A549 (cell line): Measurements from ENCODE around the gene ATP1A2.

Experiments used
- CBX2 ChIP-seq: fragments of 200-600 bp; sonication (generic); IDR thresholded peaks from 2 replicates; pipeline ENCODE4 v1.6.1; 2016; ENCODE audit warnings: low read depth, mild to moderate bottlenecking, borderline replicate concordance
- EHMT2 ChIP-seq: fragments of 200-600 bp; sonication (generic); IDR thresholded peaks from 2 replicates; pipeline ENCODE4 v1.6.1; 2016; ENCODE audit warnings: antibody characterized with exemption, low read depth, mild to moderate bottlenecking, moderate library complexity
- EP300 ChIP-seq, 2 experiments: fragments of >200 bp; sonication (Bioruptor Twin); formaldehyde crosslinking; IDR thresholded peaks; 2 replicates in 1 of 2; 3 replicates in 1 of 2; pipeline ENCODE4 v1.6.1; 2016 to 2017
- HDAC2 ChIP-seq: fragments of 200-600 bp; sonication (generic); IDR thresholded peaks from 2 replicates; pipeline ENCODE4 v1.6.1; 2016
- HES2 ChIP-seq: fragments of >200 bp; sonication (Bioruptor Twin); formaldehyde crosslinking; IDR thresholded peaks from 2 replicates; pipeline ENCODE4 v1.6.1; 2016
- JUN ChIP-seq, 2 experiments: fragments of >200 bp; sonication (Bioruptor Twin); formaldehyde crosslinking; IDR thresholded peaks; 2 replicates in 1 of 2; 3 replicates in 1 of 2; pipeline ENCODE4 v1.6.1; 2016 to 2017
- MAFK ChIP-seq: fragments of 450-650 bp; IDR thresholded peaks from 2 replicates; pipeline ENCODE4 v1.6.1; 2014; ENCODE audit not compliant: partially characterized antibody
- MAX ChIP-seq: IDR thresholded peaks from 2 replicates; pipeline ENCODE4 v1.6.1; 2012
- POLR2A ChIP-seq: IDR thresholded peaks from 2 replicates; pipeline ENCODE4 v1.6.1; 2012; ENCODE audit warnings: mild to moderate bottlenecking, low read length
- RAD21 ChIP-seq, 2 experiments: fragments of >200 bp in 1 of 2; sonication (Bioruptor Twin) in 1 of 2; formaldehyde crosslinking in 1 of 2; IDR thresholded peaks in 1 of 2; conservative IDR thresholded peaks in 1 of 2; 2 replicates in 1 of 2; 3 replicates in 1 of 2; pipeline ENCODE4 v1.6.1; 2012 to 2018; ENCODE audit warnings: inconsistent platforms in 1 of 2
- RCOR1 ChIP-seq: fragments of 150-350 bp; IDR thresholded peaks from 2 replicates; pipeline ENCODE4 v1.6.1; 2014; ENCODE audit warnings: antibody characterized with exemption, low read length, low read depth
- RNF2 ChIP-seq: fragments of 200-600 bp; sonication (generic); IDR thresholded peaks from 2 replicates; pipeline ENCODE4 v1.6.1; 2016; ENCODE audit warnings: low read depth, mild to moderate bottlenecking, antibody characterized with exemption, moderate library complexity, borderline replicate concordance
- SMC3 ChIP-seq: fragments of >200 bp; sonication (Bioruptor Twin); formaldehyde crosslinking; IDR thresholded peaks from 3 replicates; pipeline ENCODE4 v1.6.1; 2018; ENCODE audit warnings: inconsistent platforms
- TF ChIP-seq, protein P1 (sequence below): fragments of >200 bp; sonication (Bioruptor Twin); formaldehyde crosslinking; IDR thresholded peaks from 3 replicates; pipeline ENCODE4 v1.5.1; 2016

GRCh38 chr1:160130939-160131338 is 15.4 kb downstream of the ATP1A2 start:
- TF ChIP-seq, protein P1, sequence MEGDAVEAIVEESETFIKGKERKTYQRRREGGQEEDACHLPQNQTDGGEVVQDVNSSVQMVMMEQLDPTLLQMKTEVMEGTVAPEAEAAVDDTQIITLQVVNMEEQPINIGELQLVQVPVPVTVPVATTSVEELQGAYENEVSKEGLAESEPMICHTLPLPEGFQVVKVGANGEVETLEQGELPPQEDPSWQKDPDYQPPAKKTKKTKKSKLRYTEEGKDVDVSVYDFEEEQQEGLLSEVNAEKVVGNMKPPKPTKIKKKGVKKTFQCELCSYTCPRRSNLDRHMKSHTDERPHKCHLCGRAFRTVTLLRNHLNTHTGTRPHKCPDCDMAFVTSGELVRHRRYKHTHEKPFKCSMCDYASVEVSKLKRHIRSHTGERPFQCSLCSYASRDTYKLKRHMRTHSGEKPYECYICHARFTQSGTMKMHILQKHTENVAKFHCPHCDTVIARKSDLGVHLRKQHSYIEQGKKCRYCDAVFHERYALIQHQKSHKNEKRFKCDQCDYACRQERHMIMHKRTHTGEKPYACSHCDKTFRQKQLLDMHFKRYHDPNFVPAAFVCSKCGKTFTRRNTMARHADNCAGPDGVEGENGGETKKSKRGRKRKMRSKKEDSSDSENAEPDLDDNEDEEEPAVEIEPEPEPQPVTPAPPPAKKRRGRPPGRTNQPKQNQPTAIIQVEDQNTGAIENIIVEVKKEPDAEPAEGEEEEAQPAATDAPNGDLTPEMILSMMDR, result no peak
- TF ChIP-seq EHMT2 (no peak), JUN (IDR thresholded peaks at IDR 0.05) (no peak), POLR2A (no peak), EP300 (IDR thresholded peaks at IDR 0.05) (no peak), RCOR1 (no peak), HES2 (no peak), RNF2 (no peak), SMC3 (no peak), RAD21 (conservative IDR thresholded peaks at IDR 0.05 in 1 of 2, IDR thresholded peaks at IDR 0.05 in 1 of 2) (no peak), MAX (no peak), HDAC2 (no peak), MAFK (no peak), CBX2 (no peak)
